ENCODE measurements around the gene ZNF76.
"Not testable (repeated sequence)": the region's sequence is repeated elsewhere in the genome, so short reads cannot be mapped to it uniquely, and the experiment has no call there.

The ZNF76 gene

GRCh38 chr6:35332074-35332887 lies 72.7 kb downstream of the ZNF76 start:
- DNase-seq: not testable (repeated sequence)

GRCh38 chr6:35341557-35341956 lies 82.0 kb downstream of the ZNF76 start:
- DNase-seq: no peak

- peak; percentile 82 to 99 (median 97) for DNase-seq
Observed at GRCh38 chr6:35342258-35343091, 82.9 kb downstream of the ZNF76 start, which contains the start of gene PPARD. PPARD (plus strand) TSS chr6:35342558; CDS start chr6:35411088, 68,530 bp downstream.

GRCh38 chr6:35343092-35343834 lies 83.7 kb downstream of the ZNF76 start:
- DNase-seq: peak in 4 of 14 donors; percentile 20 to 57 (median 24)

GRCh38 chr6:35343835-35344550 lies 84.5 kb downstream of the ZNF76 start:
- DNase-seq: no peak

Data from C1 segment of cervical spinal cord (tissue), 14 donors.